HG03060 (cell line): Measurements from ENCODE around the gene HSF4.
A peak's percentile ranks its signal among the peaks of the same experiment; 100 is the strongest.

Experiments used
- ATAC-seq: cut with Tn5 transposase; IDR thresholded peaks from one replicate; pipeline ENCODE4 v1.9.1; 2021; ENCODE audit warnings: low read depth, moderate number of reproducible peaks; ENCODE audit not compliant: unreplicated experiment

Gene HSF4

GRCh38 chr16:67183284-67183626, 18.7 kb downstream of the HSF4 start:
- no peak for ATAC-seq

GRCh38 chr16:67183627-67184452, 19.3 kb downstream of the HSF4 start, which contains the start of gene MATCAP1:
Gene MATCAP1, minus strand, starts transcription at chr16:67183963. Its CDS starts 3,353 bp downstream, at chr16:67180610.
- ATAC-seq: peak; percentile 87

GRCh38 chr16:67184453-67184994, 20.0 kb downstream of the HSF4 start:
- no peak for ATAC-seq

GRCh38 chr16:67184995-67185650, 20.6 kb downstream of the HSF4 start:
- no peak for ATAC-seq

GRCh38 chr16:67185651-67186134, 21.1 kb downstream of the HSF4 start:
- no peak for ATAC-seq

- ATAC-seq: no peak
Observed at GRCh38 chr16:67186550-67186950, 22.0 kb downstream of the HSF4 start.

GRCh38 chr16:67187175-67187890, 22.8 kb downstream of the HSF4 start:
- no peak for ATAC-seq

GRCh38 chr16:67188323-67188722, 23.8 kb downstream of the HSF4 start:
- ATAC-seq: no peak

GRCh38 chr16:67188798-67189197, 24.3 kb downstream of the HSF4 start:
- no peak for ATAC-seq

- no peak for ATAC-seq
Observed at GRCh38 chr16:67190041-67190440, 25.5 kb downstream of the HSF4 start, which contains the start of gene EXOC3L1. Gene EXOC3L1, minus strand, starts transcription at chr16:67190136. Its CDS starts 460 bp downstream, at chr16:67189676.

- ATAC-seq: no peak
Observed at GRCh38 chr16:67190448-67191399, 26.2 kb downstream of the HSF4 start.

- no peak for ATAC-seq
Observed at GRCh38 chr16:67191411-67191994, 27.0 kb downstream of the HSF4 start.

GRCh38 chr16:67191995-67192681, 27.6 kb downstream of the HSF4 start, which contains the start of gene E2F4:
Gene E2F4, plus strand, starts transcription at chr16:67192155. Its CDS starts 73 bp downstream, at chr16:67192228.
- ATAC-seq: peak; percentile 61

- ATAC-seq: no peak
Observed at GRCh38 chr16:67192781-67193361, 28.3 kb downstream of the HSF4 start.

GRCh38 chr16:67193536-67193935, 29.0 kb downstream of the HSF4 start:
- no peak for ATAC-seq

- ATAC-seq: no peak
Observed at GRCh38 chr16:67194260-67194659, 29.7 kb downstream of the HSF4 start.

- no peak for ATAC-seq
Observed at GRCh38 chr16:67195676-67196075, 31.1 kb downstream of the HSF4 start.

GRCh38 chr16:67196881-67197280, 32.3 kb downstream of the HSF4 start:
- ATAC-seq: no peak
